Activated T-cell treated with anti-CD3 and anti-CD28 coated beads for 48 hours (primary cell): ENCODE measurements around the gene RAVER1.
"Not testable (repeated sequence)": the region's sequence is repeated elsewhere in the genome, so short reads cannot be mapped to it uniquely, and the experiment has no call there.

ENCODE experiments used
- DNase-seq: peaks from one replicate; pipeline ENCODE4 v3.0.0-alpha.2; 2020; ENCODE audit warnings: low read depth

Gene RAVER1, protein sequence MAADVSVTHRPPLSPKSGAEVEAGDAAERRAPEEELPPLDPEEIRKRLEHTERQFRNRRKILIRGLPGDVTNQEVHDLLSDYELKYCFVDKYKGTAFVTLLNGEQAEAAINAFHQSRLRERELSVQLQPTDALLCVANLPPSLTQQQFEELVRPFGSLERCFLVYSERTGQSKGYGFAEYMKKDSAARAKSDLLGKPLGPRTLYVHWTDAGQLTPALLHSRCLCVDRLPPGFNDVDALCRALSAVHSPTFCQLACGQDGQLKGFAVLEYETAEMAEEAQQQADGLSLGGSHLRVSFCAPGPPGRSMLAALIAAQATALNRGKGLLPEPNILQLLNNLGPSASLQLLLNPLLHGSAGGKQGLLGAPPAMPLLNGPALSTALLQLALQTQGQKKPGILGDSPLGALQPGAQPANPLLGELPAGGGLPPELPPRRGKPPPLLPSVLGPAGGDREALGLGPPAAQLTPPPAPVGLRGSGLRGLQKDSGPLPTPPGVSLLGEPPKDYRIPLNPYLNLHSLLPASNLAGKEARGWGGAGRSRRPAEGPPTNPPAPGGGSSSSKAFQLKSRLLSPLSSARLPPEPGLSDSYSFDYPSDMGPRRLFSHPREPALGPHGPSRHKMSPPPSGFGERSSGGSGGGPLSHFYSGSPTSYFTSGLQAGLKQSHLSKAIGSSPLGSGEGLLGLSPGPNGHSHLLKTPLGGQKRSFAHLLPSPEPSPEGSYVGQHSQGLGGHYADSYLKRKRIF

DNA sequence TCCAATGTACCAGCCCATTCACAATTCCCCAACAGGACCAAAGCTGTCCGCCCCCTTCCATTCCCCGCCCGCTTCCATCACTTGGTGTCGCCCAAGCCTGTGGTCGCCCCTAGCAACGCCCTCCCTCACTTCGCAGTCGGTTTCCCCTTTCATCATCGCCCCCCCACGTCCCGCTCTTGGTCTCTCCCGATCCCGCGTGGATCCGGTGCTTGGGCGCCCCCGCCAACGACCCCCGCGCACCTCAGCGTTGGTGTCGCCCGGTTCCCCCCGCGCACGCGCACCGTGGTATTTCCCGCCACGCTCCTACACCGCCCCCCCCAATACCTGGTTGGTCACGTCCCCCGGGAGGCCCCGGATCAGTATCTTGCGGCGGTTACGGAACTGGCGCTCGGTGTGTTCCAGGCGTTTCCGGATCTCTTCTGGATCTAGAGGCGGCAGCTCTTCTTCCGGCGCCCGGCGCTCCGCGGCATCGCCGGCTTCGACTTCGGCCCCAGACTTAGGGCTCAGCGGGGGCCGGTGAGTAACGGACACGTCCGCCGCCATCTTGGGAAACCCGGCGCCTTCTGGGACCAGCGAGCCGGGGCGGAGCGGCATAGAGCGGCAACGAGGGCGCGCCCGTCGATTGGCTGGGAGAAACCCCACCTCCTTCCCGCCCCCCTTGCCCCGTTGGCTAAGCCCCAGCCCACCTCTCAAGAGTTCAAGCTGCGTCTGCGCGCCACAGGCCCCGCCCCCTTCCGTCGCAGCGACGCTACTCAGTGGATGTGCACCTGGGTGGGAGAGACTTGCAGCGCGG is at the start of gene RAVER1:
RAVER1 (minus strand) TSS at position 565 of the 793 bp plus-strand sequence; CDS start at position 543, 22 bp downstream.
- peak; percentile 98 for DNase-seq

DNA sequence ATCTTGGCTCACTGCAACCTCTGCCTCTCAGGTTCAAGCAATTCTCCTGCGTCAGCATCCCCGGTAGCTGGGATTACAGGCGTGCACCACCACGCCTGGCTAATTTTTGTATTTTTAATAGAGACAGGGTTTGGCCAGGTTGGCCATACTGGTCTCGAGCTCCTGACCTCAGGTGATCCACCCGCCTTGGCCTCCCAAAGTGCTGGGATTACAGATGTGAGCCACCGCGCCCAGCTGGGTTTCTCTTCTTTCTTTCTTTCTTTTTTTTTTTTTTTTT is 49.8 kb upstream of the RAVER1 start:
- DNase-seq: not testable (repeated sequence)

DNA sequence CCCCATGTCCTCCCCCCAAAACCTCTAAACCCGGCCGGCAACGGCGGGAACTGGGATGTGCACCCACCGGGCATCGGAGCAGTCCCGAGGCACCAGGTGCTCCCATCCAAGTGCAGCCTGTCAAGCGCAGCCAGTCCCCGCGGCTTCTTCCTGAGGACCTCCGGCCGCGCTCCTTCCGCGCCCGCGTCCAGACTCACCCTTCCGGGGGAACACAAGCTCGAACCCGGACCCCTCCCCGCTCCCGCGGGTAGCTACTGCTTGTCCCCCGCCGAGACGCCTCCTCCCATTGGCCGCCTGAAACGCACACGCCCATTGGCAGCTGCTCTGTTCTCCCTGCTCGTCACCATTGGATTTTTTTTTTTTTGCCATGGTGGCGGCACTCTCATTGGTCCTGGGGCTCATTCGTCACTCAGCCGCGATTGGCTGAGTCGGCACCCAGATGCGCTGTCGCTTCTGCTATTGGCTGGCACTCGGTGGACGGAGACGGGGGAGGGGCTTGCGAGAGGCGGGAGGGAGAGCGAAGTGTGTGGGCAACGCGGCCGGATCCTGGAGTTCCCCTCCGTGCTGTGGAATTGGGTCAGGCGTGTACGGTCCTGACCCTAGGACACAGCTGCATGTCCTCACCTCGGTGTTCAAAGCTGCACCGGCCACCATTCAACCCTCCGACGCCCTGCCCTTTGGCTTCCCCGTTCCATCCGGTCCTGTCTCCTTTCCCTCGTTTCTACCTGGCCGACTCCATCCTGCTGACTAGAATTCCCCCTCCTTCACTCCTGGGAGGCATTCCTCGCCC is 47.2 kb upstream of the RAVER1 start, which contains the start of gene TYK2:
TYK2 (minus strand) TSS at position 260 of the 790 bp plus-strand sequence. CDS start 2,166 bp downstream, outside the sequence.
- peak; percentile 96 for DNase-seq

DNA sequence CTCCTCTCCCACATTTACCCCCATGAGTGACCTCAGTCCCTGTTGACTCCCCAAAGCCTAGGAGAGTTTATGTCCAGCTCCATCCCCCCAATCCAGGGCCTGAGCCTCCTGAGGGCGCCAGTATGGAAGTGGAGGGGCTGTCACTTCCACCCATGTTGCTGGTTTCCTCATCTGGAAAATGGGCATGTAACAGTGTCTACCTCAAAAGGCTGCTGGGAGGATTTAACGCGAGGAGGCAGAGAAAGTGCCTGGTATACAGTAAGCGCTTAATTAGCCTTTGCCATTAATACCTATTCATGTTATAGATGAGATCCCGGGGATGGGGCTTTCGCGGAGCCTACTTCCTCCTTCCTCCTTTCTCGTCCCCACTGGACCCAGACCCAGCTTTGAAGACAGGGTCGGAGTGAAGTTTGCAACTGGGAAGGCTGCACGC is 46.6 kb upstream of the RAVER1 start:
- DNase-seq: no peak

DNA sequence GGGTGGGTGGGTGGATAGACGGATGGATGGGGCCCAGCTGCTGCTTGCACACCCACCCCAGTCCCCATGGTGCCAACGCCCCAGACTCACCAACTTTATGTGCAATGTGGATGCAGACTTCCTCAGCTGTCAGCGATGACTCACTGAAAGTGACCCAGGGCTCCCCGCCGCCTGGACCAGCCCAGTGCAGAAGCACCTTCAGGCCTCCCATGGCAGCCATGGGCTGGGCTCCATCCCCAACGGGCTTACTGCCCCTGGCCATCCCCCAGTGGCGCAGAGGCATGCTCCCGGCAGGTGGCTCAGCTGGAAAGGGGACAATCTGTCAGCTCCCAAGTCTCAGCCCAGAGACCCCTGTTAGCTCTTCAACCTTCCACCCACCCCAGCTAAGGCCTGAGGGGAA is 44.8 kb upstream of the RAVER1 start:
- DNase-seq: no peak

DNA sequence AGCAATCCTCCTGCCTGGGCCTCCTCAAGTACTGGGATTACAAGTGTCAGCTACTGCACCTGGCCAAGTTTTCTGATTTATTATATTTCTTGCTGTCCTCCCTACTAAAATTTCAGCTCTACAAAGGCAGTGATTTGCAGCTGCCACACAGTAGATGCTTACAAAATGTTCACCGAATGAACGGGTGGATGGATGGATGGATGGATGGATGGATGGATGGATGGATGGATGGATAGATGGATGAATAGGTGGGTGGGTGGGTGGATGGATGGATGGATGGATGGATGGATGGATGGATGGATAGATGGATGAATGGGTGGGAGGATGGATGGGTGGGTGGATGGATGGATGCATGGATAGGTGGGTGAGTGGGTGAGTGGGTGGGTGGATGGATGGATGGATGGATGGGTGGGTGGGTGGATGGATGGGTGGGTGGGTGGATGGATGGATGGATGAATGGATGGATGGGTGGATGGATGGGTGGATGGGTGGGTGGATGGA is 43.9 kb upstream of the RAVER1 start:
- not testable (repeated sequence) for DNase-seq

DNA sequence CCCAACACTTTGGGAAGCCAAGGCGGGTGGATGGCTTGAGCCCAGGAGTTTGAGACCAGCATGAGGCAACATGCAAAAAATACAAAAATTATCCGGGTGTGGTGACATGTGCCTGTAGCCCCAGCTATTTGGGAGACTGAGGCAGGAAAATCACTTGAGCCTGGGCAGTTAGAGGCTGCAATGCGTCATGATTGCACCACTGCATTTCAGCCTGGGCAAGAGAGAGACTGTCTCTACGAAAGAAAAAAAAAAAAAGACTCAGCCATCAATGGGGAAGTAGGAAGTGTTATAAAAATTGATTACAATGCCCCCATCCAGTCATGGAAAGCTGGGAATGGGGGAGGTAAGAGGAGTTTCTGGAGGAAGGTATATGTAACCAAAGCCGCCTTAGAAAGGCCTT is 41.6 kb upstream of the RAVER1 start:
- DNase-seq: no peak

DNA sequence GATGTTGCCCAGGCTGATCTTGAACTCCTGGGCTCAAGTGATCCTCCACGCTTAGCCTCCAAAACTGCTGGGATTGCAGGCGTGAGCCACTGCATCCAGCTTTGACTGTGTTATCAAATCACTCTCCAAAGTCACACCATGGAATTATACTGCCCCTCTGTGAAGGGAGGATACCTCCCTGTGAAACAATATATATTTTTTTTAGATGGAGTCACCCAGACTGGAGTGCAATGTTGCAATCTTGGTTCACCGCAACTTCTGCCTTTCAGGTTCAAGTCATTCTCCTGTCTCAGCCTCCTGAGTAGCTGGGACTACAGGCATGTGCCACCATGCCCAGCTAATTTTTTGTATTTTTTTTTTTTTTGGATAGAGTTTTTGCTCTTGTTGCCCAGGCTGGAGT is 39.4 kb upstream of the RAVER1 start:
- DNase-seq: no peak

DNA sequence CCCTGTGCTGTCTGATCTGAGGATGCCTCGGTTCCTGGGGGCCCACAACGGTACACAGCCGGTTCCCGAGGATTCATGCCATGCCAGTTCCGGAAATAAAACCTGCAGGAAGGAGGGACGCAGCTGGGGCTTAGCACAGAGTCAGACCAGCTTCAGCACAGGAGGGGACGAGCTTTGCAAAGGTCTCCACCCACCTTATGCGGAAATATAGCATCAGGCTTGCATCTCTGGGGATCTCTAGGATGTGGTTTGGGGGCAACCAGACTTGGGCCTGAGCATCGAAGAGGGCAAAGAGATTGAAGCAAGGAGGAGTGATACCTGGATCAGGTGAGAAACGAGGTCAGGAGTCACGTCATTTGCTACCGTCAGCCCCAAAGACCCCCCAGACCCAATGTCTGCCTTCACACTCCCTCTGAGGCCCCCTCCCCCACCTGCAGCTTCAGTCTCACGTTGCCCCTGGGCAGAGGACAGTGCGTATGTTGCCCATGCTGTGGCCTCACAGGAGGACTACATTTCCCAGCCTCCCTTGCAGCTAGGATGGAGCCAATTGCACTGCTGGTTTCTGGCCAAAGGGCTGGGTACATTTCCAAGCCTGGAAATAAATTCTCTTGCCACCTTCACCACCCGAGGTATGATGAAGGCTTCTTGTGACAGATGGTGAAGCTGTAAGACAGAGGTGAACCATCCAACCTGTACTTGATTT is 34.9 kb upstream of the RAVER1 start:
- no peak for DNase-seq

DNA sequence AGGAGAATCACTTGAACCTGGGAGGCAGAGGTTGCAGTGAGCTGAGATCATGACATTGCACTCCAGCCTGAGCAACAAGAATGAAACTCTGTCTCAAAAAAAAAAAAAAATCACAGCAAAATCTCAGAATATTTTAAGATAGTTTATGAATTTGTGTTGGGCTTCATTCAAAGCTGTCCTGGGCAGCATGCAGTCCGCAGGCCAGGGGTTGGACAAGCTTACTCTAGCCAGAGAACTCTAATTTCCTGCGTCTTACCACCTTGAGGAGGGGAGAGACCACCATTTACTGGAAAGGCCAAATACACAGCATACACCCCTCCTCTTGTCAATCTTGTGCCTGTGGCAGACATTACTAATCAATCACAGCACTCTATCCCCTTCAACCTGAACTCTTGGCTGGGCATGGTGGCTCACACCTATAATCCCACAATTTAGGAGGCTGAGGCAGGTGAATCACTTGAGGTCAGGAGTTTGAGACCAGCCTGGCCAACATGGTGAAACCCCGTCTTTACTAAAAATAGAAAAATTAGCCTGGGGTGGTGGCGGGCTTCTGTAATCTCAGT is 33.7 kb upstream of the RAVER1 start:
- DNase-seq: not testable (repeated sequence)

DNA sequence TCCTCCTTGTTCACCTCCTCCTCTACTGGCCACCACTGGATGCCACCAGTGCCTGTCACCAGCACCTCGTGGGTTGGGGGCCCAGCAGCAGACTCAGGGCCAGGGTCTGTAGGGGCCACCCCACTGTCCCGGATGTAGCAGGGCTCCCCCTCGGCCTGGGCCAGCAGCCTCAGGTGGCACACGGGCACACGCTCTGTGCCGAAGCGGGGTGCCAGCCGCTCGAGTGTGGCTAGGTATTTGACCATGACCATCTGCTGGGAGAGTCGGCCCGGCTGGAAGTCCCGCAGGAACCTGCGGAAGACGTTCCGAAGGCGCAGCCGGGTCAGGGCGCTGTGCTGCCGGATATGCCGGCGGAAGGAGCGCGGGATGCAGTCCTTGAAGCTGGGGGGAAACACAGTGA is 32.2 kb upstream of the RAVER1 start:
- DNase-seq: no peak

DNA sequence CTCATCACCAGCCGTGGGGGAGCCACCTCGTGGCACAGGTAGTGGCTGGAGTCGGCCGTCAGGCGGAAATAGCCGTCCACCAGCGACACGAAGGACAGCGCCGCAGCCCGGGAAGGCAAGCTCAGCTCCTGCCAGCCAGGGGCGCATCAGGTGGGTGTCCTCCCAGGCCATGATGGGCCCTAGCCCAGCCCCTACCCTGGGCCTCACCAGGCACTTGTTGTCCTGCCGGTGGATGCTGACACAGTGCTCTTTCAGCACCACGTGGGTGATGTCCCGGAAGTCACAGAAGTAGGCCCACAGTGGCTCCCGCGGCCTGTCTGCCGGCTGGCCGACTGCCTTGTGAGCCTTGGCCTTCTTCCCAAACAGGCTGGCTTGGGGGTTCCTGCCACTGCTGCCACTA is 31.3 kb upstream of the RAVER1 start:
- DNase-seq: no peak

DNA sequence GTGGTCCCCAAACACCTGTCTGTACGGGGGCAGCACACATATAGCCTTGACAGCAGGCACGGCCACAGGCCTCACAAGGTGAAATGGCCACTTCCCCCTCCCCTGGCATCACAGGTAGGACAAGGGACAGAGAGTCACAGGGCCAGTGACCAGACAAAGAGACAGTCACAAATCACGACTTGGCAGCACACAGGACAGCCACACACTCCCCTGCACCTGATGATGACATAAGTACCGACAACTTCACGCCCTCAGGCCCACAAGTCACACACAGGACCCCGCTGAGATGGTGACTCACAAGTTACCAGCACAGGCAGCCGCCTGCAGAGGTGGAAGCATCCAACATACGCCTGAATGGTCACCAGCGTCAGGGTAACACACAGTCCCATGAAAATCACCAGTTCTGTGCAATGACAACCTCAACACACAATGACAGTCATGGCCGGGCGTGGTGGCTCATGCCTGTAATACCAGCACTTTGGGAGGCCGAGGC is 30.5 kb upstream of the RAVER1 start:
- DNase-seq: no peak

DNA sequence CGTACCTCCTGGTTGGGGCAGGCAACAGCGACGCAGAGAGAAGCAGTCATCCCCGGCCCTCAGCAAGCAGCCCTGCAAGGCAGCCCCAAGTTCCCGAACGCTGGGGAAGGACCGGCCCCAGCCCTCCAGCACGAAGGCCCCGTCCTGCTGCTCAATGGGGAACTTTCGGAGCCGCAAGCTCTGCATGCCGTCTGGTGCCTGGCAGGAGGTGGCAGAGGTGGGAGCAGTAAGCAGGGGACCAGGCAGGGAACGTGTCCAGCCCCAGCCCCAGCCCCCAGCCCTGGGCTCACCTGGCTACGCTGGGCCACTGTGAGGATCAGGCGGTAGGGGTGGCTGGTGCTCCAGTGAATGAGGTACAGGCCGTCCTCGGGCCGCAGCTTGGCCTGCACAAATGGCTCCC is 28.9 kb upstream of the RAVER1 start:
- DNase-seq: no peak

DNA sequence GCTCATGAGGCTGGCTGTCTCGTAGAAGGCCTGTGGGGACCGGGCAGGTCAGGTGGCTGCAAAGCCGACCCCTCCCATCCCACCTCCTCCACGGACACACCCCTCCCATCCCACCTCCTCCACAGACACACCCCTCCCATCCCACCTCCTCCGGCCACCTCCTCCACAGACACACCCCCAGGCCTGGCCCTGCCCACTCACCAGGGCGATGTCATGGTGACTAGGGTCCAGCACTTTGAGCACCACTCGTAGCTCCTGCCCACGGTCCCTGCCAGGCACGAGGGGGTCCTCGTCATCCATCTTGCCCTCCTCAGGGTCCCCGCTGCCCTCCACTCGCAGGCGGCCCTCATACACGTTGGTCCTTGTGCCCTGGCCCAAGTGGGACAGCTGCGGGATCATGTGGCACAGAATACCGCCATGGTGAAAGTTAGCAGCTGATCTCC is 28.3 kb upstream of the RAVER1 start:
- no peak for DNase-seq

DNA sequence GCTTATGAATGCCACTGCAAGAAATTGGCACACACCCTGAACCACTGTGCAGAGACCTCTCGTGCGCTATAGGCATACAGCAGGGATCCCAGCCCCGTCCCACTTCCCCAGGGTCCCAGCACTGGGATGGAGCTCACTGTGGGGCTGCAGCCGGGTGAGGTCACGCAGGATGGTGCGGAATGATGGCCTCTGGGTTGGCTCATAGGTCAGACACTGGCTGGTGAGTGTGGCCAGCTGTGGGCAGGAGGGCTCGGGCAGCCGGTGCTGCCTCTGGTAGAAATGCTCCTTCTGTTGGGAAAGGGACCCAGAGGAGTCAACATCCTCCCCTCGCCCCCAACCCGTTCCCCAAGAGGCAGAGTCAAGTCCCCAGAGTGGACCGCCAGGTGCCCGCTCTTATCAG is 23.1 kb upstream of the RAVER1 start:
- DNase-seq: no peak

DNA sequence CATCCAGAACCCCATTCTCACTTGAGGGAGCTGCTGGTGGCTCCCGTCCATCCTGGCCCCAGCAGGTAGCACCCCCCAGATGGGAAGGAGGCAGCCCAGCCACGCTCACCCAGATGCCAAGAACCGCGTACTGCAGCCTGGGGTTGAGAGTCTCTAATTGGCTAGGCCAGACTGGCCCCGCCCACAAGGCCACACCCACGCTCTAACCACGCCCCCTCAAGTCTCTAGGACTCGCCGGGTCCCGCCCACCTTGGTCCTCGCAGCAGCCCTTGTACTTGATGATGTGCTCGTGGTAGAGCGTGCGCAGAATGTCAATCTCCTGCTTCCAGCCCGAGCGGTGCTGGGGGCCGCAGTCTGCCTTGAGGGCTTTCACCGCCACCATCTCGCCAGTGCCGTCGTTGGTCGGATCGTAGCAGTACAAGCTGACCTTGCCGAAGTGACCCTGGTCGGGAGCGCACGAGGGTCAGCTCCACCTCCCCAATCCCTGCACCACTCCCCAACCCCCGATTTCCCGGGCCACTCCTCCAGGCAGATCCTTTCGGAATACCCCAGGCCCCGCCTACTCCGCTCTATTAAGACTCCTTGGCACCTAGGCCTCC is 20.6 kb upstream of the RAVER1 start:
- DNase-seq: peak; percentile 63

DNA sequence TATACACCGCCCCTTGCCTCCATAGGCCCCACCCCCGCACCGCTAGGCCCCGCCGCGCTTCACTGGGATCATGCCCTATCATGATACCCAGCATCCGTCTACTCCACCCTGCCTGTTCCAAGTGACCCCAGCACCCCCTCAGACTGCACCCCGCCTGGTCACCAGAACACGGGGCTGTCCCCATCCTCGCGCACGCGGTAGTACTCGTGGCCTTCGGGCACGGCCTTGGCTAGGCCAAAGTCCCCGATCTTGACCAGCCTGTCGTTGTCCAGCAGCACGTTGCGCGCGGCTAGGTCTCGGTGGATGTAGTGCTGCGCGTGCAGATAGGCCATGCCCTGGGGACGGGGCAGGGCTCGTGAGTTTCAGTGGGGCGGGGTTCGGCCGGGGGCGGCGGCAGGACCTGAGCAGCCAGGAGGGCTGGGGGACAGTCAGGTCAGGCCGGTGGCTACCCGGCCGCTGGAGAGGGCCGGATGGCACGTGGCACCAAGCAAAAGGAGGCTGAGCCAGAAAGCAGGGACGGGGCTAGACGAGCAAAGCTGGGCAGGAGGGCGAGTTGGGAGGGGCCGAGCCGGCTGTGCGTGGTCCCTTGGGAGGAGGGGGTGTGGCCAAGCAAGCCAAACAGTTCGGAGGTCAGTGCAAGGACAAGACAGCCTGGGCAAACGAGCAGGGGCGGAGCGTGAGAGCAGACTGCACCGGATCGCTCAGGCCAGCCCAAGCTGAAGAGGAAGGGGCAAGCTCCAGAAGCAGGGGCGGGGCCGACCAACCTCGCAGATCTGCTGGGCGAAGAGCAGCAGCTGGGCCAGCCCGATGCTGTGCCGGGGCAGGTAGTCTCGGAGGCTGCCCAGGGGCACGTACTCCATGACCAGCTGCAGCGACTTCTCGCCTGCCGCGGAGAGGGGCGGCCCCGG is 19.7 kb upstream of the RAVER1 start:
- DNase-seq: no peak

DNA sequence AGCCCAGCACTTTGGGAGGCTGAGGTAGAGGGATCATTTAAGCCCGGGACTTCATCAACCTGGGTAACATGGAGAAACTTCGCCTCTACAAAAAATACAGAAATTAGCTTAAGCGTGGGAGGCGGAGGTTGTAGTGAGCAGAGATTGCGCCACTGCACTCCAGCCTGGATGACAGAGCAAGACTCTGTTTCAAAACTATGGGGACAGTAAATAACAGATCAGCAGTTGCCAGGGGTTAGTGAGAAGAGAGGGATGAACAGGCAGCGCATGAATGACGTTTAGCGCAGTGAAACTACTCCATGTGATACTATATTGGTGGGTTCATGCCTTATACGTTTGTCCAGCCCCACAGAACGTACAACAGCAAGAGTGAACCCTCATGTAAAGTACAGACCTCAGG is 13.2 kb upstream of the RAVER1 start:
- DNase-seq: no peak
